ENCODE results near the gene SORD.

DNA sequence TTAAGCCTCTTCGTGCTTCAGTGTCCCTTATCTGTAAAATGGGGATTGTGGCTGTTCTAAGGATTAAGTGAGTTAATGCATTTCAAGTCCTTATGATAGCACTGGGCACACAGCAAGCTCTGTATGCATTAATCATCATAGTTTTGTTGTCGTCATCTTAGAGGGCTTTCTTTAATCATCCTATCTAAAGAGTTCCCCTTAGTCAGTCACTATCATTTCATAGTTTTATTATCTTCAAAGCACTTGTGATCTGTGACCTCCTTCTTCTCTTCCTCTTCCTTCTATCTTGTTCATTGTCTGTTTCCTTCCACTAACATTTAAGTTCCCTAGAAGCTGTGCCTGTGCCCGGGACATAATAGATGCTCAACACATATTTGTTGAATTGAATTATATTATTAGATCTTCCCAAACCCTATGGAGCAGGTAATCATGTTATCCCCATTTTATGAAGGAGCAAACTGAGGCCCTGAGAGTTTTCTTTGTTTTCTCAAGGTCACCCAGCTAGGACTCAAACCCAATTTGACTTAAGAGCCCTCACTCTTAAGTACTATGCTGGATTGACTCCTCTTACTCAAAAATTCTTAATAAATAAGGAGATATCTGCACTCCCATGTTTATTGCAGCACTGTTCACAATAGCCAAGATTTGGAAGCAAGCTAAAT is 66.8 kb downstream of the SORD start:
- TF ChIP-seq, protein P1, sequence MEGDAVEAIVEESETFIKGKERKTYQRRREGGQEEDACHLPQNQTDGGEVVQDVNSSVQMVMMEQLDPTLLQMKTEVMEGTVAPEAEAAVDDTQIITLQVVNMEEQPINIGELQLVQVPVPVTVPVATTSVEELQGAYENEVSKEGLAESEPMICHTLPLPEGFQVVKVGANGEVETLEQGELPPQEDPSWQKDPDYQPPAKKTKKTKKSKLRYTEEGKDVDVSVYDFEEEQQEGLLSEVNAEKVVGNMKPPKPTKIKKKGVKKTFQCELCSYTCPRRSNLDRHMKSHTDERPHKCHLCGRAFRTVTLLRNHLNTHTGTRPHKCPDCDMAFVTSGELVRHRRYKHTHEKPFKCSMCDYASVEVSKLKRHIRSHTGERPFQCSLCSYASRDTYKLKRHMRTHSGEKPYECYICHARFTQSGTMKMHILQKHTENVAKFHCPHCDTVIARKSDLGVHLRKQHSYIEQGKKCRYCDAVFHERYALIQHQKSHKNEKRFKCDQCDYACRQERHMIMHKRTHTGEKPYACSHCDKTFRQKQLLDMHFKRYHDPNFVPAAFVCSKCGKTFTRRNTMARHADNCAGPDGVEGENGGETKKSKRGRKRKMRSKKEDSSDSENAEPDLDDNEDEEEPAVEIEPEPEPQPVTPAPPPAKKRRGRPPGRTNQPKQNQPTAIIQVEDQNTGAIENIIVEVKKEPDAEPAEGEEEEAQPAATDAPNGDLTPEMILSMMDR (IDR thresholded peaks at IDR 0.05), result no peak
- TF ChIP-seq POLR2A (IDR thresholded peaks at IDR 0.05), result no peak
